HL-60/S4 (cell line): Measurements from ENCODE around the gene TRIM56.
"Not testable (repeated sequence)": the region's sequence is repeated elsewhere in the genome, so short reads cannot be mapped to it uniquely, and the experiment has no call there.

Experiments
- in situ Hi-C: fragments of 300-500 bp; cut with MboI; formaldehyde crosslinking; loops from 2 replicates; pipeline ENCODE4 v1.14.3; 2022; ENCODE audit warnings: low sequenced_read_pairs

Gene TRIM56

GRCh38 chr7:101088069-101088425 lies 2.8 kb downstream of the TRIM56 start:
- in situ Hi-C loops: no loop called here

DNA sequence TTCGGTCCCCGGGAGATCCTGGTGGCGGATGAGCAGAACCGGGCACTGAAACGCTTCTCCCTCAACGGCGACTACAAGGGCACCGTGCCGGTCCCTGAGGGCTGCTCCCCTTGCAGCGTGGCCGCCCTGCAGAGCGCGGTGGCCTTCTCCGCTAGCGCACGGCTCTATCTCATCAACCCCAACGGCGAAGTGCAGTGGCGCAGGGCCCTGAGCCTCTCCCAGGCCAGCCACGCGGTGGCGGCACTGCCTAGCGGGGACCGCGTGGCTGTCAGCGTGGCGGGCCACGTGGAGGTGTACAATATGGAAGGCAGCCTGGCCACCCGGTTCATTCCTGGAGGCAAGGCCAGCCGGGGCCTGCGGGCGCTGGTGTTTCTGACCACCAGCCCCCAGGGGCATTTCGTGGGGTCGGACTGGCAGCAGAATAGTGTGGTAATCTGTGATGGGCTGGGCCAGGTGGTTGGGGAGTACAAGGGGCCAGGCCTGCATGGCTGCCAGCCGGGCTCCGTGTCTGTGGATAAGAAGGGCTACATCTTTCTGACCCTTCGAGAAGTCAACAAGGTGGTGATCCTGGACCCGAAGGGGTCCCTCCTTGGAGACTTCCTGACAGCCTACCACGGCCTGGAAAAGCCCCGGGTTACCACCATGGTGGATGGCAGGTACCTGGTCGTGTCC lies 3.7 kb downstream of the TRIM56 start:
- in situ Hi-C loops: no loop called here

DNA sequence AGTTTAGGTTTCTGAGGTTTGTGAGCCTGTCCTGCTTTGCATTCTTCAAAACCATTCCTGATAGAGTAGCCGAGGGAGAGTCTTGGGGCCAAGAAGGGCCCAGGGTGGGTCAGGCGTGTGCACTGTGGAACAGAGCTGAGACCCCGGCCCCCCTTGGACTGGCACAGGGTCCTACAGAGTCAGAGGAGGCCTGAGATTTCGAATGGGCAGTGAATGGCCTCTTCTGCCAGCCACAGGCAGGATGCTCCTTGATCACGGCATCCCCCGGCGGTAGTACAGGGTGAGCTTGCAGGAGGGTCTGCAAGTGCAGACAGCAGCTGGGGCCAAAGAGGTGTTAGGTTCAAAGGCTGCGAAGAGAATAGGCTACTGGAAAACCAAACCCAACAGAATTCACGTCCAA lies 4.6 kb downstream of the TRIM56 start:
- in situ Hi-C loops: no loop called here

- in situ Hi-C loops: not testable (repeated sequence)
These were observed 7.1 kb downstream of the TRIM56 start for GRCh38 chr7:101092266-101092905.

DNA sequence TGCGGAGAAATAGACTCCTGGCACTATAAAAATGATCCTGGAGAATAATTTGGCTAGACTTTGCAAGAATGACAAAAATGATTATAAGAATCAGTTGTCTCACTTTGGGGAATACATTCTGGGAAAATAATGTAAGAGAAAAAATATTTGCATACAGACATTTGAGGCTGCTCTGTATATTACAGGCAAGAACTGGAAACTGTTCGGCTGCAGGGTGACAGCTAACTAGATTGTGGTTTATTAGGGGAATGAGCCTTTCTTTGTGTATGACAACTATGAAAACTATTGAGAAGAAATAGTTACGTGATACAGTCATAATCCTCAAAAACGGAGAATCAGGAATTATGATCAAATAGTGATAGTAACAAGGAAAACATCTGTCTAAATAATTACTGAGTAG lies 8.6 kb downstream of the TRIM56 start:
- in situ Hi-C loops: no loop called here

DNA sequence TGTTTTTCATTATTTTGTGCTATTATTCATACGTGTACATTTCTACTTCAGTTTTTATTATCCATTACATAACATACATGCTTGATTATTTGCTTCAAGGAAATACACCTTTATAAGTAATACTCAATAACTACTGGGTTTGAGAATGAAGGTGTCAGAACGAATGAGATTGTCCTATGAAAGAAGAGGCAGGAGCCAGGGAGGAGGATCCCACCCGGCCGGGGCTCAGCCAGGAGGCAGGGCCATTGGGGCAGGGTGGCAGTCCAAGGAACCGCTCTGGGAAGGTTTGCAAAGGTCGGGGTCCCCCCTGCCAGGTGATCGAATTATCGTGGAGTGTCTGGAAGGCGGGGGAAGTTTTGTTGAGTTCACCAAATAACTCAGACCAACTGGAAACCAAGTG lies 9.1 kb downstream of the TRIM56 start:
- in situ Hi-C loops: no loop called here

DNA sequence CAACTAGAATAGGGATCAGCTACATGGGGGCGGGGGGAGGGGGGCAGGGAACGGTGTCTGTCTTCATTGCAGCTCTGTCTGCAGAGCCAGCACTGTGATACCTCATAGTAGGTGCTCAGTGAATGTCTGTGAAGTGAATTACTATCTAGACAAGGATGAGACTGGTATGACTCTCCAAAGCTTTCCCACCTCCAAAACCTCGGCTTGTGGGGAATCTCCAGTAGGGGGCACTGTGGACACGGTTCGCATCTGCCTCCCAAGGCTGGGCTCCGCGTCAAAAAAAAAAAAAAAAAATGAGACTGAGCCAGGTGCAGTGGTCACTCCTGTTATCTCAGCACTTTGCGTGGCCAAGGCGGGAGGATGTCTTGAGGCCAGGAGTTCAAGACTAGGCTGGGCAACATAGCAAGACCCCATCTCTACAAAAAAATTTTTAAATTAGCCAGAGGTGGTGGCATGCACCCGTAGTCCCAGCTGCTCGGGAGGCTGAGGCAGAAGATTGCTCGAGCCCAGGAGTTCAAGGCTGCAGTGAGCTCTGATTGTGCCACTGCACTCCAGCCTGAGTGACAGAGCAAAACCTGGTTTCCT lies 9.6 kb downstream of the TRIM56 start:
- in situ Hi-C loops: loop anchor here (5.0 kb wide), 1 partner anchor 42 kb away; no protein-coding TSS in a partner anchor

DNA sequence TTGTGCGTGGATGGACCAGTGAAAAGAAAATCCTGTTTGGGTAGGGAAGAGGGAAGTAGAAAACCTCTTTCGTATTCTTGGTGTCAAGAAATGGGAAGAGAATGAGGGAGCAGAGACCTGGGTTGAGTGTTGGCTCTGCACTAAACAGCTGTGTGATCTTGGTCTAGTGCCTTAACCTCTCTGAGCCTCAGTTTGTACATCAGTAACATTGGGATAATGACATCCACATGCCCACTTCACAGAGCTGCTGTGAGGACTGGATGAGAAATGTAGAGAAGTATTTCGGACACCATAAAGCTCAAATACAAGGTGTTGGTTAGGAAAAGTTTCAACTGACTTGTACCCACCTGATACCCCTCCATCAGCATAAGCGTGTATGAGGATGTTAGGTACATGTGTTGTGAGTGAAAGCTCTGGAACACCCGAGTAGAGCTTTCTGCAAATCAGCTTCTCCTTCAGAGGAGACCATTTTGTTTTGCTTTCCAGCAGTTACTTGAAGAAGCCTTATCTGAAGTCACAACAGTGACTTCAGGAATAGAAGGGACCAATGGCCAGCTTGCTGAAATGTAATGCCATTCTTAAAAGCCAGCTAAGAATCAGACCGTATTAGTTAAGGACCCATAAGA lies 11.2 kb downstream of the TRIM56 start:
- in situ Hi-C loops: loop anchor here (5.0 kb wide), 1 partner anchor 41 kb away; no protein-coding TSS in a partner anchor

- in situ Hi-C loops: loop anchor here (5.0 kb wide), 1 partner anchor 40 kb away; no protein-coding TSS in a partner anchor
These were observed 11.7 kb downstream of the TRIM56 start for GRCh38 chr7:101096957-101097347.

DNA sequence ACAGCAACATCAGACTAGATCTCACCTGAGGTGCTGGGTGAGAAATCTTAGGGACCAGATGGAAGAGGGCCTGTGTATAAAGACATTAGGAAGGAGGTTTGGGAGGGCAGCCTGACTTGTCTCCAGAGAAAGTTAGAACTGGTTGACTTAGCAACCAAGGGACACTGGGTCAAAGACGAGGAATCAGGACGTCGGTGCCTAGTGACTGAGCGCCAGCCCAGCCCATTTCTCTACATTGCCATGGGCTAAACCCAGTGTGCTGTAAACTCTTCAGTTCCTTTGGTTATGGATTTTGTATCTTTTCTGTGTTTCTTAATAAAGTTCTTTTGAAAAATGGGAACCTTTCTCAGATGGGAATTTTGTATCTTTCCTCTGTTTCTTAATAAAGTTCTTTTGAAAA lies 12.3 kb downstream of the TRIM56 start:
- in situ Hi-C loops: loop anchor here (5.0 kb wide), 1 partner anchor 40 kb away; no protein-coding TSS in a partner anchor

- in situ Hi-C loops: loop anchor here (5.0 kb wide), 1 partner anchor 37 kb away; no protein-coding TSS in a partner anchor
These were observed 14.9 kb downstream of the TRIM56 start for GRCh38 chr7:101099969-101100781.

DNA sequence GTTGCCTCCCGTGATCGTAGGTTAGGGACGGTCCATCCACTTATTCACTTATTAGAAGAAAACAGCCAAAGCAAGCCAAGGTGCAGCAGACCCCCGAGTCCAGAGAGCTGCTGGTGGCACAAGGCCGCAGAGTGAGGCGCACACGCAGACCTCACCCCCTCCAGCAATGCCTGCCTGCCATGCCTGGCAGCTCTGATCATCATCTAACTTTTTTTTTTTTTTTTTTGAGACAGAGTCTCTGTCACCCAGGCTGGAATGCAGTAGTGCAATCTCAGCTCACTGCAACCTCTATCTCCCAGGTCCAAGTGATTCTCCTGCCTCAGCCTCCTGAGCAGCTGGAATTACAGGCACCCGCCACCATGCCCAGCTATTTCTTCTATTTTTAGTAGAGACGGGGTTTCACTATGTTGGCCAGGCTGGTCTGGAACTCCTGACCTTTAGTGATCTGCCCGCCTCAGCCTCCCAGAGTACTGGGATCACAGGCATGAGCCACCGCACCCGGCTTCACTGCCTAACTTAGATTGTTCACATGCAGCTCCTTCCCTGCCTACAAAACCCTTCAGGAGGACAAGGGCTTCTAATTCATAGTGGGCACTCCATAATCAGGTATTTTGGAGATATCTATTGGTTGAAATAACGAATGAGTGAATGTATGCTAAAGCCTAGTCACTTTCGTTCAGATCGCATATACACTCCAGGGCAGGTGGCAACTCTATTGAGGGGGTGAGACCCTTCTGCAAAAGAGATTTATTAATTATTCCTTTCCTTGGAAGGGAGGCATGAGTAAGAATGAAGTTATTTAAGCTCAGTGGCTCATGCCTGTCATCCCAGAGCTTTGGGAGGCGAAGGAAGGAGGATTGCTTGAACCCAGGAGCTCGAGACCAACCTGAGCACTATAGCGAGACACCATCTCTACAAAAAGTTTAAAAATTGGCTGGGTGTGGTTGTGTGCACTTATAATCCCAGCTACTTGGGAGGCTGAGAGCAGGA lies 15.9 kb downstream of the TRIM56 start:
- in situ Hi-C loops: no loop called here

GRCh38 chr7:101102026-101102425 lies 16.7 kb downstream of the TRIM56 start:
- in situ Hi-C loops: no loop called here

GRCh38 chr7:101103701-101104100 lies 18.4 kb downstream of the TRIM56 start:
- in situ Hi-C loops: not testable (repeated sequence)

- in situ Hi-C loops: no loop called here
These were observed 19.0 kb downstream of the TRIM56 start for GRCh38 chr7:101104193-101104713.

DNA sequence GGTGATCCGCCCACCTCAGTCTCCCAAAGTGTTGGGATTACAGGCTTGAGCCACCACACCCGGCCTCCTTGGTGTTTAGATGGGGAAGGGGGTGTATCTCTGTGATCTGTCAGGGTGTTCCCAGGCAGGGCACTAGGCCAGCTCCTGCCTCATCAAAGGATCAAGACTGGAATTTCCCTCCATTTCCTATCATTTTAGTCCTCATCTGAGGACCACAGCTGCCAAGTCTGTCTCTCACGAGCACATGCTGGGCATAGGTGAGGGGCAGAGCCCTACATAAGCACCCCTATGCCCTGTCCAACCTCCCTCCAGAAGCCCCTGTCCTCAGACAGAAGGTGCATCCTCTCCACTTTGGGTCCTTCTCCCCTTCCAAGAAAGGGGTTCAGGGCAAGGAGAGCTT lies 19.5 kb downstream of the TRIM56 start:
- in situ Hi-C loops: no loop called here

- in situ Hi-C loops: not testable (repeated sequence)
These were observed 20.0 kb downstream of the TRIM56 start for GRCh38 chr7:101105248-101105647.

GRCh38 chr7:101106386-101106785 lies 21.1 kb downstream of the TRIM56 start:
- in situ Hi-C loops: no loop called here

- in situ Hi-C loops: no loop called here
These were observed 23.1 kb downstream of the TRIM56 start for GRCh38 chr7:101108330-101108857.
